ENCODE results near the gene ABLIM3.

Gene ABLIM3

GRCh38 chr5:149160291-149160787 is 19.0 kb downstream of the ABLIM3 start:
- no peak for TF ChIP-seq ZNF274 (IDR thresholded peaks at IDR 0.05; ENCODE audit: low read depth, low read length)
- H3K4me3 ChIP-seq (ENCODE audit: low read length), result no peak overlapping the region

GRCh38 chr5:149161026-149161687 is 19.9 kb downstream of the ABLIM3 start:
- TF ChIP-seq ZNF274 (IDR thresholded peaks at IDR 0.05; ENCODE audit: low read depth, low read length), result no peak
- H3K4me3 ChIP-seq (ENCODE audit: low read length), result no peak overlapping the region

GRCh38 chr5:149161850-149162249 is 20.6 kb downstream of the ABLIM3 start:
- no peak overlapping the region for H3K4me3 ChIP-seq (ENCODE audit: low read length)
- TF ChIP-seq ZNF274 (IDR thresholded peaks at IDR 0.05; ENCODE audit: low read depth, low read length), result no peak

GRCh38 chr5:149162401-149163084 is 21.2 kb downstream of the ABLIM3 start:
- no peak for TF ChIP-seq ZNF274 (IDR thresholded peaks at IDR 0.05; ENCODE audit: low read depth, low read length)
- no peak overlapping the region for H3K4me3 ChIP-seq (ENCODE audit: low read length)

GRCh38 chr5:149164731-149165130 is 23.4 kb downstream of the ABLIM3 start:
- TF ChIP-seq ZNF274 (IDR thresholded peaks at IDR 0.05; ENCODE audit: low read depth, low read length), result no peak

GRCh38 chr5:149166128-149166527 is 24.8 kb downstream of the ABLIM3 start:
- no peak overlapping the region for H3K4me3 ChIP-seq (ENCODE audit: low read length)
- no peak for TF ChIP-seq ZNF274 (IDR thresholded peaks at IDR 0.05; ENCODE audit: low read depth, low read length)

More at GRCh38 chr5:149164731-149165130, 23.4 kb downstream of the ABLIM3 start:
- no peak overlapping the region for H3K4me3 ChIP-seq (ENCODE audit: low read length)

- H3K4me3 ChIP-seq (ENCODE audit: low read length), result no peak overlapping the region
- TF ChIP-seq ZNF274 (IDR thresholded peaks at IDR 0.05; ENCODE audit: low read depth, low read length), result no peak
Observed at GRCh38 chr5:149166591-149167100, 25.4 kb downstream of the ABLIM3 start.

- H3K4me3 ChIP-seq (ENCODE audit: low read length), result no peak overlapping the region
- no peak for TF ChIP-seq ZNF274 (IDR thresholded peaks at IDR 0.05; ENCODE audit: low read depth, low read length)
Observed at GRCh38 chr5:149168276-149168906, 27.1 kb downstream of the ABLIM3 start.

GRCh38 chr5:149170299-149170698 is 29.0 kb downstream of the ABLIM3 start:
- H3K4me3 ChIP-seq (ENCODE audit: low read length), result no peak overlapping the region
- no peak for TF ChIP-seq ZNF274 (IDR thresholded peaks at IDR 0.05; ENCODE audit: low read depth, low read length)

GRCh38 chr5:149172261-149172660 is 31.0 kb downstream of the ABLIM3 start:
- no peak for TF ChIP-seq ZNF274 (IDR thresholded peaks at IDR 0.05; ENCODE audit: low read depth, low read length)
- H3K4me3 ChIP-seq (ENCODE audit: low read length), result no peak overlapping the region

- TF ChIP-seq ZNF274 (IDR thresholded peaks at IDR 0.05; ENCODE audit: low read depth, low read length), result no peak
- H3K4me3 ChIP-seq (ENCODE audit: low read length), result no peak overlapping the region
Observed at GRCh38 chr5:149172709-149173505, 31.6 kb downstream of the ABLIM3 start.

- TF ChIP-seq ZNF274 (IDR thresholded peaks at IDR 0.05; ENCODE audit: low read depth, low read length), result no peak
- no peak overlapping the region for H3K4me3 ChIP-seq (ENCODE audit: low read length)
Observed at GRCh38 chr5:149174847-149175234, 33.5 kb downstream of the ABLIM3 start.

GRCh38 chr5:149175346-149176105 is 34.2 kb downstream of the ABLIM3 start:
- no peak overlapping the region for H3K4me3 ChIP-seq (ENCODE audit: low read length)
- no peak for TF ChIP-seq ZNF274 (IDR thresholded peaks at IDR 0.05; ENCODE audit: low read depth, low read length)
